K562 (cell line): ENCODE data around the gene ACE. TPM values are rescaled to one million over a fixed set of nuclear protein-coding genes. Genes with fewer than 3 reads are reported as not detected.
A peak's percentile ranks its signal among the peaks of the same experiment; 100 is the strongest.

Experiments used
- ATAC-seq: fragments of 200-7000 bp; cut with Tn5 transposase; 3 replicates; pipeline ENCODE4 v1.9.1; 2020; ENCODE audit warnings: moderate library complexity
- BruUV-seq: library from RNA; stranded (reverse); fragments of 400-500 nt; replicated peaks from 2 replicates; lab custom pipeline; 2021; lab: Mats Ljungman, UMichigan
- CTCF ChIA-PET: fragments of 300-600 bp; formaldehyde crosslinking; extraction: SDS; loops from one replicate; lab custom pipeline; 2021; ENCODE audit warnings: low intra/inter-chr PET ratio; lab: Yijun Ruan, JAX
- POLR2A ChIA-PET: fragments of 300-600, 350-650 bp; sonication (Branson Sonifier 250); formaldehyde crosslinking; extraction: SDS; loops from one replicate; lab custom pipeline; 2021; ENCODE audit warnings: antibody characterized with exemption, inconsistent platforms; lab: Yijun Ruan, JAX
- DNase-seq, 4 experiments: peaks; one replicate each; pipeline versions ENCODE4 v3.0.0 to v3.0.0-alpha.2; 2011 to 2018; ENCODE audit warnings: low spot score in 3 of 4, mixed read lengths in 3 of 4; ENCODE audit errors: extremely low read depth in 1 of 4
- FAIRE-seq: peaks from 2 replicates; lab custom pipeline; 2011; peaks lifted over from hg19 to GRCh38; lab: Jason Lieb, UNC
- H2AFZ ChIP-seq: 2 replicates; pipeline ENCODE4 v1.6.0; 2011; ENCODE audit warnings: low read depth, low read length, control low read depth, inconsistent platforms
- H3K27ac ChIP-seq: fragments of 200-600 bp; 3 replicates; pipeline ENCODE4 v1.8.0; 2011; ENCODE audit warnings: low read depth, mild to moderate bottlenecking, control low read depth, inconsistent platforms, low read length, moderate library complexity, mixed read lengths; ENCODE audit errors: extremely low read depth
- H3K27me3 ChIP-seq, 2 experiments: fragments of 300-600 bp in 1 of 2; 2 replicates in 1 of 2; 3 replicates in 1 of 2; pipeline versions ENCODE4 v1.6.0 to v1.8.0; 2011; ENCODE audit warnings: inconsistent platforms in 2 of 2, low read length in 2 of 2, mild to moderate bottlenecking in 1 of 2, mixed read lengths in 1 of 2, moderate library complexity in 1 of 2; ENCODE audit not compliant: control insufficient read depth in 2 of 2, insufficient read depth in 2 of 2
- H3K36me3 ChIP-seq: fragments of 300-600 bp; 3 replicates; pipeline ENCODE4 v1.8.0; 2011; ENCODE audit warnings: mild to moderate bottlenecking, low read length, inconsistent platforms; ENCODE audit not compliant: control insufficient read depth, insufficient read depth
- H3K4me1 ChIP-seq, 2 experiments: fragments of 200-600 bp in 1 of 2; replicated peaks in 1 of 2; 2 replicates in 1 of 2; 3 replicates in 1 of 2; pipeline versions ENCODE4 v1.5.1 to v1.8.0; 2011; ENCODE audit warnings: inconsistent platforms in 2 of 2, low read length in 2 of 2, mild to moderate bottlenecking in 1 of 2, mixed read lengths in 1 of 2, moderate library complexity in 1 of 2; ENCODE audit not compliant: control insufficient read depth in 2 of 2, insufficient read depth in 2 of 2
- H3K4me2 ChIP-seq: 2 replicates; pipeline ENCODE4 v1.6.1; 2011; ENCODE audit warnings: low read length, control low read depth, inconsistent platforms, mixed read lengths; ENCODE audit not compliant: insufficient read depth
- H3K4me3 ChIP-seq: fragments of 200-600 bp; sonication (generic), shearing (Covaris generic); 2 replicates; pipeline ENCODE4 v1.5.1; 2016; ENCODE audit warnings: control low read depth, inconsistent platforms
- H3K79me2 ChIP-seq: fragments of 200-600 bp; 3 replicates; pipeline ENCODE4 v1.8.0; 2011; ENCODE audit warnings: low read length, inconsistent platforms; ENCODE audit not compliant: control insufficient read depth, insufficient read depth
- H3K9ac ChIP-seq, 2 experiments: 2 replicates each; pipeline versions ENCODE4 v1.6.0 to v1.6.1; 2011; ENCODE audit warnings: low read depth in 2 of 2, low read length in 2 of 2, control low read depth in 1 of 2, inconsistent platforms in 1 of 2, mild to moderate bottlenecking in 1 of 2, mixed read lengths in 1 of 2; ENCODE audit not compliant: insufficient read depth in 1 of 2
- H3K9me1 ChIP-seq: one replicate; pipeline ENCODE4 v1.6.0; 2011; ENCODE audit warnings: inconsistent platforms, mild to moderate bottlenecking, low read length, moderate library complexity; ENCODE audit not compliant: control insufficient read depth, insufficient read depth
- H3K9me3 ChIP-seq: replicated peaks from 2 replicates; pipeline ENCODE4 v1.5.1; 2011; ENCODE audit warnings: low read depth, low read length, inconsistent platforms; ENCODE audit not compliant: control insufficient read depth, insufficient read depth
- H4K20me1 ChIP-seq: replicated peaks from 2 replicates; pipeline ENCODE4 v1.6.1; 2011; ENCODE audit warnings: low read length, inconsistent platforms, mixed read lengths; ENCODE audit not compliant: control insufficient read depth, insufficient read depth
- BACH1 ChIP-seq: fragments of 200-800 bp; sonication (Bioruptor generic); IDR thresholded peaks from 2 replicates; pipeline ENCODE4 v1.6.1; 2016; ENCODE audit warnings: missing genetic modification characterization, missing compliant biosample characterization
- DLX4 ChIP-seq: fragments of 250-450 bp; sonication (Bioruptor Pico); IDR thresholded peaks from 2 replicates; pipeline ENCODE4 v1.6.1; 2021; ENCODE audit warnings: mild to moderate bottlenecking
- E2F3 ChIP-seq: fragments of 250-450 bp; sonication (Bioruptor Pico); IDR thresholded peaks from 2 replicates; pipeline ENCODE4 v1.4.0; 2020; ENCODE audit warnings: mild to moderate bottlenecking
- EGR1 ChIP-seq: fragments of 450-650 bp; conservative IDR thresholded peaks from 2 replicates; pipeline ENCODE4 v1.6.1; 2017; ENCODE audit warnings: mild to moderate bottlenecking
- FOXA3 ChIP-seq, 2 experiments: fragments of 450-650 bp in 1 of 2; sonication (generic) in 1 of 2; formaldehyde crosslinking; IDR thresholded peaks in 1 of 2; conservative IDR thresholded peaks in 1 of 2; 2 replicates each; pipeline versions ENCODE4 v1.4.0 to v1.8.0; 2020 to 2022; ENCODE audit warnings: mild to moderate bottlenecking in 2 of 2, missing genetic modification reagents in 1 of 2
- HNRNPH1 ChIP-seq: fragments of 200-400 bp; formaldehyde crosslinking; optimal IDR thresholded peaks from 2 replicates; pipeline ENCODE3; 2017; ENCODE audit warnings: low read depth, mild to moderate bottlenecking, low read length, moderate library complexity
- LARP7 ChIP-seq: fragments of 450-650 bp; IDR thresholded peaks from 2 replicates; pipeline ENCODE4 v1.6.1; 2016
- MAFF ChIP-seq: IDR thresholded peaks from 2 replicates; pipeline ENCODE4 v1.6.1; 2012; ENCODE audit warnings: low read length, improper control_type of control experiment
- NFATC3 ChIP-seq: fragments of 450-650 bp; IDR thresholded peaks from 2 replicates; pipeline ENCODE4 v1.6.1; 2017; ENCODE audit warnings: mild to moderate bottlenecking
- RAD21 ChIP-seq, 2 experiments: fragments of 250-450 bp in 1 of 2; fragments of 450-650 bp in 1 of 2; sonication (Bioruptor Pico) in 1 of 2; formaldehyde crosslinking in 1 of 2; IDR thresholded peaks in 1 of 2; conservative IDR thresholded peaks in 1 of 2; 2 replicates each; pipeline versions ENCODE4 v1.4.0 to v1.8.0; 2020 to 2022; ENCODE audit warnings: mild to moderate bottlenecking in 2 of 2, moderate library complexity in 1 of 2
- ZNF3 ChIP-seq: fragments of 250-450 bp; sonication (Bioruptor Pico); IDR thresholded peaks from 2 replicates; pipeline ENCODE4 v1.5.0; 2021; ENCODE audit warnings: mild to moderate bottlenecking, moderate library complexity
- WGBS: fragments of 100-300 bp; shearing (Covaris generic); methylation state at CpG from one replicate; pipeline ENCODE4 v1.1.6; 2016; ENCODE audit warnings: low coverage, mixed read lengths; ENCODE audit not compliant: insufficient coverage; ENCODE audit errors: missing lambda C conversion rate; 5-methylcytosine and 5-hydroxymethylcytosine counted together
- in situ Hi-C: fragments of 300-500 bp; cut with MboI; formaldehyde crosslinking; loops from 4 replicates; pipeline ENCODE4 v1.15.0; 2018; ENCODE audit warnings: inconsistent platforms, mixed read lengths
- intact Hi-C: fragments of 100-400 bp; cut with micrococcal nuclease; formaldehyde crosslinking; loops from 2 replicates; pipeline ENCODE4 v1.14.2; 2022
- polyA plus RNA-seq, 8 experiments: library from polyadenylated mRNA; depleted of rRNA in 4 of 8; stranded (reverse) in 5 of 8; unstranded in 3 of 8; fragments of >200 nt; fragmentation: Nextera tagmentation in 2 of 8; fragmentation: Illumina TruSeq in 1 of 8; extraction: Ambion mirVana in 2 of 8; extraction: Trizol in 1 of 8; gene quantifications; 2 replicates each; pipeline versions ENCODE4 v1.2.1 to v1.2.3, GENCODE V29; 2011 to 2014; ENCODE audit warnings: inconsistent platforms in 1 of 8, missing spikeins in 1 of 8
- total RNA-seq, 7 experiments: library from RNA; depleted of rRNA in 6 of 7; stranded (reverse); fragments of >200 nt in 6 of 7; fragmentation: Illumina TruSeq in 2 of 7; extraction: Trizol in 2 of 7; gene quantifications; 2 replicates each; pipeline versions ENCODE4 v1.2.1 to v1.2.3, GENCODE V29; 2011 to 2021; ENCODE audit warnings: low replicate concordance in 1 of 7
- TF ChIP-seq, protein P1 (sequence below): fragments of 250-450 bp; sonication (Bioruptor Pico); IDR thresholded peaks from 2 replicates; pipeline ENCODE4 v1.5.0; 2020; ENCODE audit warnings: mild to moderate bottlenecking

The ACE gene
- total and polyA plus RNA-seq, 9 of the 15 experiments (the other 6 are each of a cell fraction or from before 2014, with no cell fraction given) = 0.07 to 2.5 (median 0.47) TPM; not detected in 1

DNA sequence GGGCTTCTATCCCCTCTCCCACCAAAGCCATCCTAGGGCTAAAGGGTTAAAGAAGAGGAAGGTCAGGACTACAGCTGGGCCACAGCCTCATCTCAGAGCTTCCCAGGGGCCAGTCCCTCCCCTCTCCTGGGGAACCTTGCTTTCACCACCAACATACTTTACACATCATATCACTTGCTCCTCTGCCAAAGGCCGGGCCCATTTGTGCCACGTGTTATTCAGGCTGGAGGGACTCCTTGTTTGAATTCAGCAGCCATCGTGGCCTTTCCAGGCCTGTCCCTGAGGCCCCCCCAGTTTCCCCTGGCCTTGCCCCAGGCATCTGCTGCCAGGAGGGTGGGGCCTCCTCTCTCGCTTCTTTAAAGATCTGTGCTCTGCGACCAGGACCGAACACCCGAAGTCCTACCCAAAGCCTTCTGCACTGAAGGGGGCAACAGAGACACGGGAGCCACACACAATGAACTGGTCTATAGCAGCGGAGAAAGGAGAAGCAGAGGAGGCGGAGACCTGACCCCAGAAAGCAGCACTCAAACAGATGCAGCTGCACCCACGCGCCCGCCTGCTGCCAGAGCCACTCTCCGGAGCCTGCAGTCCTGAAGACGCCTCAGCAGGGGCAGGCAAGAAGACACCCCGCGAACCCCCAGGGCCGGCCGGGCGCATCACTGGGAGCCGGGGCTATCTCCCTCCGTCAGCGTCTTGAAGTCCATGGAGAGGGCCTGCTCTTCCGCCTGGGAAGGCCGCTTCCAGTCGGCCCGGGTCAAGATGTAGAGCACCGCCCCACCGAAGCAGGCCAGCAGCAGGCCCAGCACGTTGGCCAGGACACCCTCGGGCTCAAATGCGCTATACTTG, 42.9 kb upstream of the ACE start (continued):
- TF ChIP-seq, protein P1, sequence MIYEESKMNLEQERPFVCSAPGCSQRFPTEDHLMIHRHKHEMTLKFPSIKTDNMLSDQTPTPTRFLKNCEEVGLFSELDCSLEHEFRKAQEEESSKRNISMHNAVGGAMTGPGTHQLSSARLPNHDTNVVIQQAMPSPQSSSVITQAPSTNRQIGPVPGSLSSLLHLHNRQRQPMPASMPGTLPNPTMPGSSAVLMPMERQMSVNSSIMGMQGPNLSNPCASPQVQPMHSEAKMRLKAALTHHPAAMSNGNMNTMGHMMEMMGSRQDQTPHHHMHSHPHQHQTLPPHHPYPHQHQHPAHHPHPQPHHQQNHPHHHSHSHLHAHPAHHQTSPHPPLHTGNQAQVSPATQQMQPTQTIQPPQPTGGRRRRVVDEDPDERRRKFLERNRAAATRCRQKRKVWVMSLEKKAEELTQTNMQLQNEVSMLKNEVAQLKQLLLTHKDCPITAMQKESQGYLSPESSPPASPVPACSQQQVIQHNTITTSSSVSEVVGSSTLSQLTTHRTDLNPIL (CRISPR knock-in tag) = no peak
- no peak for TF ChIP-seq E2F3 (CRISPR knock-in tag)
- TF ChIP-seq LARP7 = no peak
- TF ChIP-seq DLX4 (CRISPR knock-in tag) = no peak
- TF ChIP-seq, all 486 proteins: peak for 14

- DNase-seq = no peak
- 0 out of 2 replicates have a peak, but pooled peaks have one; percentile 21 for TF ChIP-seq EGR1
- no peak for TF ChIP-seq NFATC3
- TF ChIP-seq MAFF = peak; percentile 76; the same call in 1 of the 2 replicates
- TF ChIP-seq RAD21 (CRISPR knock-in tag; conservative IDR thresholded peaks at IDR 0.05 in 1 of 2, IDR thresholded peaks at IDR 0.05 in 1 of 2) = peak in 1 of 2 experiments; percentile 19; a peak in 1 of 4 replicates
- TF ChIP-seq ZNF3 = no peak
- peak; percentile 66 for TF ChIP-seq BACH1
- TF ChIP-seq FOXA3 (CRISPR knock-in tag; conservative IDR thresholded peaks at IDR 0.05 in 1 of 2, IDR thresholded peaks at IDR 0.05 in 1 of 2) = no peak
- no peak for TF ChIP-seq HNRNPH1
These were observed 41.8 kb upstream of the ACE start for GRCh38 chr17:63434951-63435571.

More at GRCh38 chr17:63434951-63435571, 41.8 kb upstream of the ACE start:
- BruUV-seq = no TSS peak
- FAIRE-seq (no peak), ATAC-seq (no peak)
- peaks cover 59 to 73% of the 10 kb centered on the region in 2 experiments for H3K4me1 ChIP-seq
- H3K4me3 ChIP-seq = no peak overlapping the region
- in situ Hi-C loops (loop anchor here (25.0 kb wide), 1 partner anchor 402 kb away; the partner anchor contains the start of genes FTSJ3, PSMC5 and SMARCD2), intact Hi-C loops (loop anchor here (5.0 to 10.0 kb wide), 2 partner anchors 117 to 410 kb away; partner anchors contain the start of genes DCAF7 and SMARCD2)
- ChIA-PET CTCF (no interaction called here), POLR2A (interaction anchor here (0.6 to 1.9 kb wide), 6 partner anchors 9 to 187 kb away, joined by 3 to 8 read pairs (median 3); partner anchors contain the start of gene MAP3K3)
- peak overlapping the region in 1 of 2 experiments; percentile 76; a peak in 2 of 4 replicates for H3K9ac ChIP-seq
- no peak overlapping the region for H3K4me2 ChIP-seq
- H3K9me3 ChIP-seq = no peaks in the 10 kb centered on the region
- WGBS = 89% methylated on average over 20 of the region's 25 CpGs
- peaks cover 3% of the 10 kb centered on the region for H3K9me1 ChIP-seq
- H3K27me3 ChIP-seq = no peaks in the 10 kb centered on the region
- peaks cover 24% of the 10 kb centered on the region; the same call in 1 of the 3 replicates for H3K36me3 ChIP-seq
- peak overlapping the region; percentile 12; the same call in 1 of the 3 replicates for H3K27ac ChIP-seq
- H2AFZ ChIP-seq = no peak overlapping the region
- H4K20me1 ChIP-seq = no peaks in the 10 kb centered on the region
- H3K79me2 ChIP-seq = peaks cover 9% of the 10 kb centered on the region; the same call in 1 of the 3 replicates
